D721Med (cell line): ENCODE data around the gene TMEM161B.
"Not testable (repeated sequence)": the region's sequence is repeated elsewhere in the genome, so short reads cannot be mapped to it uniquely, and the experiment has no call there.

Experiments used
- DNase-seq: peaks from one replicate; pipeline ENCODE4 v3.0.0; 2011; ENCODE audit warnings: low spot score; ENCODE audit not compliant: insufficient read length
- FAIRE-seq: peaks from 2 replicates; lab custom pipeline; 2011; peaks lifted over from hg19 to GRCh38; lab: Jason Lieb, UNC
- CTCF ChIP-seq: IDR thresholded peaks from 2 replicates; pipeline ENCODE4 v1.5.1; 2012; ENCODE audit warnings: mild to moderate bottlenecking, control low read depth; ENCODE audit not compliant: insufficient read depth; ENCODE audit errors: missing control alignments

The TMEM161B gene

GRCh38 chr5:88287302-88287701, 18.7 kb upstream of the TMEM161B start:
- no peak for TF ChIP-seq CTCF
- FAIRE-seq (no peak), DNase-seq (no peak)

DNA sequence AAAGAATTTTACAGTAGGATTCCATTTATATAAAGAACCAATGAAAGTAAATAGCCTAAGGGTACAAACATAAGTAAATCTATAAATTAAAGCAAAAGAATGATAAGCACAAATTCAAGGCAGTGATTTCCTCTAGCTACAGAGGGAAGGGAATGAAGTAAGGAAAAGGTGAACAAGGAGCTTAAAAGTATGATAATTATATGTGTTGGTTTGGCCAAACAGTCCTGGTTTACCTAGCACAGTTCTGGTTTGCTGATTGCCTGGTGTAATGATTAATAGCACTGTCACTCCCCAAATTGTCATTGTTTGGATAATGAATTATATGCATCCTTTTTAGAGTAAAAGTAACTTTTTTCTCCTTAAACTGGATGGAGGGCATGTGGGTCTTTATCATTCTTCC, 15.0 kb upstream of the TMEM161B start:
- no peak for TF ChIP-seq CTCF
- DNase-seq = no peak
- FAIRE-seq = no peak

GRCh38 chr5:88281322-88281721, 12.7 kb upstream of the TMEM161B start:
- TF ChIP-seq CTCF = no peak
- FAIRE-seq (no peak), DNase-seq (no peak)

- TF ChIP-seq CTCF = no peak
- no peak for DNase-seq
- FAIRE-seq = no peak
Observed at GRCh38 chr5:88279584-88279983, 10.9 kb upstream of the TMEM161B start.

- no peak for FAIRE-seq
- TF ChIP-seq CTCF = no peak
- DNase-seq = no peak
Observed at GRCh38 chr5:88276378-88276777, 7.7 kb upstream of the TMEM161B start.

- TF ChIP-seq CTCF = no peak
- FAIRE-seq (no peak), DNase-seq (no peak)
Observed at GRCh38 chr5:88275581-88275980, 6.9 kb upstream of the TMEM161B start.

- no peak for DNase-seq
- no peak for FAIRE-seq
- no peak for TF ChIP-seq CTCF
Observed at GRCh38 chr5:88269222-88269771, 652 bp upstream of the TMEM161B start.

DNA sequence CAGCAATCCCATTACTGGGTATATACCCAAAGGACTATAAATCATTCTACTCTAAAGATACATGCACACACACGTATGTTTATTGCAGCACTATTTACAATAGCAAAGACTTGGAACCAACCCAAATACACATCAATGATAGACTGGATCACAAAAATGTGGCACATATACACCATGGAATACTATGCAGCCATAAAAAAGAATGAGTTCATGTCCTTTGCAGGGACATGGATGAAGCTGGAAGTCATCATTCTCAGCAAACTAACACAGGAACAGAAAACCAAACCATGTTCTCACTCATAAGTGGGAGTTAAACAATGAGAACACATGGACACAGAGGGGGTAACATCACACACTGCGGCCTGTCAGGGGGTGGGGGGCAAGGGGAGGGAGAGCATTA, 4.1 kb downstream of the TMEM161B start:
- FAIRE-seq, DNase-seq: not testable (repeated sequence)
